Thyroid gland (tissue), 4 donors: ENCODE data around the gene SPATA17.

Source experiments
- POLR2A ChIP-seq, 2 donors: fragments of 450-650 bp; IDR thresholded peaks; one replicate each; pipeline ENCODE4 v1.6.1; 2017; ENCODE audit warnings: antibody characterized with exemption in 2 of 2, mild to moderate bottlenecking in 2 of 2, moderate library complexity in 1 of 2
- TF ChIP-seq, protein P1 (sequence below), 6 experiments: fragments of 200-600 bp in 3 of 6; fragments of 450-650 bp in 3 of 6; sonication (generic) in 3 of 6; IDR thresholded peaks; one replicate each; pipeline ENCODE4 v1.5.1; 2016 to 2019; ENCODE audit warnings: antibody characterized with exemption in 6 of 6, mild to moderate bottlenecking in 2 of 6, inconsistent platforms in 1 of 6, moderate library complexity in 1 of 6

DNA sequence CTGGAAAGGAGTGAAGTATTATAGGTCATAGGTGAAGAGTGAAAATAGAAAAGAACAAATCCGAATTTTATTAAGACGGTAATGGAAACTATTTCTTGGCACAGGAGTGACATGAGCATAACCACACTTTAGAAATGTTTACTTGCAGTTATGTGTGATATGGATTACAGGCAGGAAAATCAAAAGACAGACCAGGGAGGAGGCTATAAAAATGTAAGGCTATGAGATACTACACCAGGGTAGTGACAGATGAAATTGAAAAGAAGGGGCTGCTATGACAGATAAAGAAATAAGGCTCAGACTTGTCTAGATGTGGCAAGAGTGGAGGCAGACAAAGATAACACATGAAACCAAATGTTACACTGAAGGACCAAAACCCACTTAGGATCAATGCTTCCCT lies 32.0 kb upstream of the SPATA17 start:
- TF ChIP-seq, protein P1, sequence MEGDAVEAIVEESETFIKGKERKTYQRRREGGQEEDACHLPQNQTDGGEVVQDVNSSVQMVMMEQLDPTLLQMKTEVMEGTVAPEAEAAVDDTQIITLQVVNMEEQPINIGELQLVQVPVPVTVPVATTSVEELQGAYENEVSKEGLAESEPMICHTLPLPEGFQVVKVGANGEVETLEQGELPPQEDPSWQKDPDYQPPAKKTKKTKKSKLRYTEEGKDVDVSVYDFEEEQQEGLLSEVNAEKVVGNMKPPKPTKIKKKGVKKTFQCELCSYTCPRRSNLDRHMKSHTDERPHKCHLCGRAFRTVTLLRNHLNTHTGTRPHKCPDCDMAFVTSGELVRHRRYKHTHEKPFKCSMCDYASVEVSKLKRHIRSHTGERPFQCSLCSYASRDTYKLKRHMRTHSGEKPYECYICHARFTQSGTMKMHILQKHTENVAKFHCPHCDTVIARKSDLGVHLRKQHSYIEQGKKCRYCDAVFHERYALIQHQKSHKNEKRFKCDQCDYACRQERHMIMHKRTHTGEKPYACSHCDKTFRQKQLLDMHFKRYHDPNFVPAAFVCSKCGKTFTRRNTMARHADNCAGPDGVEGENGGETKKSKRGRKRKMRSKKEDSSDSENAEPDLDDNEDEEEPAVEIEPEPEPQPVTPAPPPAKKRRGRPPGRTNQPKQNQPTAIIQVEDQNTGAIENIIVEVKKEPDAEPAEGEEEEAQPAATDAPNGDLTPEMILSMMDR (IDR thresholded peaks at IDR 0.05), result no peak
- TF ChIP-seq POLR2A (IDR thresholded peaks at IDR 0.05), result no peak
